ENCODE measurements around the gene ADGRL3. TPM values are rescaled to one million over a fixed set of nuclear protein-coding genes. Genes with fewer than 3 reads are reported as not detected.

Gene ADGRL3
- total RNA-seq, 1 donor from 2014 or later, result 93.6 TPM

DNA sequence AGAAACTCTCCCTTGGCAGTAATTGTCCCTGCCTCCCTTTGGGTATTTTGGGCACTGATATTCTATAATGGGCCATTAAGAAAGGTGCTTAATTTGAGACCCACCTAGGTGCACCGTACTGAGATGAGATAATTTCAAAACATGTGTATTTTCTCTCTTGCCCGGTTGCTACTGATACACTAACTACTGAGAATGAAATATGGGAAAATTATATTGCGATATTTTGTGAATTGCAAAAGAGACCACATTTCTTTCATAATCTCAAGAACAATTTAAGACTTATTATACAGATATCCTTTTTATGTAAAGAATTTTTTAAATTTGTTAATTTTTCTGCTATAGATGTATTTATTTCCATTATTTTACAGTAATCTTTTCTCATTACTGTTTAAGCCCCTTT, 284.9 kb downstream of the ADGRL3 start:
- peaks cover 14% of the 10 kb centered on the region for H3K4me1 ChIP-seq
- Mint-ChIP-seq H3K27ac (no peak overlapping the region), H3K9me3 (peaks cover 2% of the 10 kb centered on the region), H3K36me3 (peaks cover 5% of the 10 kb centered on the region), H3K4me1 (peaks cover 13% of the 10 kb centered on the region), H3K27me3 (ENCODE audit: insufficient read depth, low read depth) (no peaks in the 10 kb centered on the region), H3K4me3 (no peak overlapping the region)
- no peak overlapping the region for H3K27ac ChIP-seq
- peaks cover 9% of the 10 kb centered on the region for H4K20me1 ChIP-seq (ENCODE audit: low read depth)
- no peak overlapping the region for H3K4me3 ChIP-seq
- H2AFZ ChIP-seq (replicated peaks), result no peak overlapping the region
- H3K9ac ChIP-seq, result no peak overlapping the region
- no peak for DNase-seq (ENCODE audit: low spot score)
- no peak overlapping the region for H3K4me2 ChIP-seq
- no peaks in the 10 kb centered on the region for H3K79me2 ChIP-seq (ENCODE audit: low read depth)
- H3K36me3 ChIP-seq, result no peaks in the 10 kb centered on the region
- no peaks in the 10 kb centered on the region for H3K27me3 ChIP-seq
- no peaks in the 10 kb centered on the region for H3K9me3 ChIP-seq (ENCODE audit: low read depth)
- TF ChIP-seq, protein P1, sequence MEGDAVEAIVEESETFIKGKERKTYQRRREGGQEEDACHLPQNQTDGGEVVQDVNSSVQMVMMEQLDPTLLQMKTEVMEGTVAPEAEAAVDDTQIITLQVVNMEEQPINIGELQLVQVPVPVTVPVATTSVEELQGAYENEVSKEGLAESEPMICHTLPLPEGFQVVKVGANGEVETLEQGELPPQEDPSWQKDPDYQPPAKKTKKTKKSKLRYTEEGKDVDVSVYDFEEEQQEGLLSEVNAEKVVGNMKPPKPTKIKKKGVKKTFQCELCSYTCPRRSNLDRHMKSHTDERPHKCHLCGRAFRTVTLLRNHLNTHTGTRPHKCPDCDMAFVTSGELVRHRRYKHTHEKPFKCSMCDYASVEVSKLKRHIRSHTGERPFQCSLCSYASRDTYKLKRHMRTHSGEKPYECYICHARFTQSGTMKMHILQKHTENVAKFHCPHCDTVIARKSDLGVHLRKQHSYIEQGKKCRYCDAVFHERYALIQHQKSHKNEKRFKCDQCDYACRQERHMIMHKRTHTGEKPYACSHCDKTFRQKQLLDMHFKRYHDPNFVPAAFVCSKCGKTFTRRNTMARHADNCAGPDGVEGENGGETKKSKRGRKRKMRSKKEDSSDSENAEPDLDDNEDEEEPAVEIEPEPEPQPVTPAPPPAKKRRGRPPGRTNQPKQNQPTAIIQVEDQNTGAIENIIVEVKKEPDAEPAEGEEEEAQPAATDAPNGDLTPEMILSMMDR (IDR thresholded peaks at IDR 0.05), result no peak
- TF ChIP-seq EZH2 (IDR thresholded peaks at IDR 0.05), result no peak
- no peak for TF ChIP-seq EZH2phosphoT487 (IDR thresholded peaks at IDR 0.05)
- no peaks in the 10 kb centered on the region for H3F3A ChIP-seq (ENCODE audit: low read depth)

DNA sequence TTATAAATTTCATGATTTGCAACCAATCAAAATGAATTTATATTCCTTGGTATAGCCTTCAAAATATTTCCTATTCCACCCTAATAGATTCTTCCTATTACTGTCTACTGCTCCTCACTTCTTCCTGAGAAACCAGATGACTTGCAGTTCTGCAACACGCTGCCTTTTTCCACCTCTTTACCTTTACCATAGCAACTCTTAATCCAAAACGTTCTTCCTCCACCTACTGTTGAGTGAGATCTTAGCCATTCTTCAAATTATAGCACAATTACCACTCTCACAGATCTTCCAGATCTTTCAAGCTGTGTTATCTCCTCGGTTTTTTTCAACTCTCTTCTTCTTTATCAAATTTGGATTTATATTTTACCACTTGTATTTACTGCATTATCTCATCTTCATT, 289.8 kb downstream of the ADGRL3 start:
- H3K4me1 Mint-ChIP-seq, result peaks cover 27% of the 10 kb centered on the region
- Histone ChIP-seq H3F3A (ENCODE audit: low read depth) (no peaks in the 10 kb centered on the region), H3K36me3 (no peaks in the 10 kb centered on the region), H3K9me3 (ENCODE audit: low read depth) (no peaks in the 10 kb centered on the region), H3K4me1 (peaks cover 37% of the 10 kb centered on the region), H4K20me1 (ENCODE audit: low read depth) (peaks cover 9% of the 10 kb centered on the region), H3K4me2 (peak overlapping the region; percentile 21), H2AFZ (replicated peaks) (no peak overlapping the region), H3K27me3 (no peaks in the 10 kb centered on the region), H3K27ac (no peak overlapping the region), H3K4me3 (no peak overlapping the region), H3K79me2 (ENCODE audit: low read depth) (peaks cover 16% of the 10 kb centered on the region), H3K9ac (no peak overlapping the region)
- no peak for DNase-seq (ENCODE audit: low spot score)
- H3K36me3 Mint-ChIP-seq, result peaks cover 5% of the 10 kb centered on the region
- H3K4me3 Mint-ChIP-seq, result peak overlapping the region; percentile 19
- TF ChIP-seq EZH2phosphoT487 (IDR thresholded peaks at IDR 0.05), result no peak
- TF ChIP-seq, protein P1 (IDR thresholded peaks at IDR 0.05), result no peak
- no peak for TF ChIP-seq EZH2 (IDR thresholded peaks at IDR 0.05)
- peaks cover 2% of the 10 kb centered on the region for H3K9me3 Mint-ChIP-seq
- H3K27me3 Mint-ChIP-seq (ENCODE audit: insufficient read depth, low read depth), result no peaks in the 10 kb centered on the region
- H3K27ac Mint-ChIP-seq, result no peak overlapping the region

DNA sequence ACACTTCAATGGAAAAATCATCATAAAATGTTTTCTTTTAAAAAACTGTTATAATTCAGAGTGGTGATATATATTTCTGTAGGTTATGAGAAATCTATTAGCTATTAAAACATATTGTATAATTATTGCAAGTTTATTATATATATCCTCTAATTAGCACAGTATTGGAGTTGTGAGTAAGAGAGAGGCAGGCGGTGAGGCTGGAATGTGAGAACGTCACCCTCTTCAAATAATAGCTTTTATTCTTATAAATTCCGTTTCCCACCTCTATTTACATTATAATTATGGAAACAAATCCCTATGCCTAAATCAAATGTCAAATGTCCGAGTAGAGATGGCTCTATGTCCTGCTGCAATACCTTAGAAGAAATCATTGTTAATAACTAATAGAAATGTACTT, 292.9 kb downstream of the ADGRL3 start:
- peaks cover 27% of the 10 kb centered on the region for H3K4me1 Mint-ChIP-seq
- peaks cover 13% of the 10 kb centered on the region for H3K36me3 Mint-ChIP-seq
- H3K9me3 Mint-ChIP-seq, result peaks cover 13% of the 10 kb centered on the region
- H3K79me2 ChIP-seq (ENCODE audit: low read depth), result peaks cover 24% of the 10 kb centered on the region
- H3K4me3 Mint-ChIP-seq, result no peak overlapping the region
- H3K36me3 ChIP-seq, result peaks cover 13% of the 10 kb centered on the region
- H3K27me3 Mint-ChIP-seq (ENCODE audit: insufficient read depth, low read depth), result no peaks in the 10 kb centered on the region
- no peaks in the 10 kb centered on the region for H3F3A ChIP-seq (ENCODE audit: low read depth)
- no peaks in the 10 kb centered on the region for H3K9me3 ChIP-seq (ENCODE audit: low read depth)
- no peak overlapping the region for H2AFZ ChIP-seq (replicated peaks)
- H3K27me3 ChIP-seq, result no peaks in the 10 kb centered on the region
- DNase-seq (ENCODE audit: low spot score), result no peak
- peak overlapping the region; percentile 52 for H3K4me2 ChIP-seq
- H4K20me1 ChIP-seq (ENCODE audit: low read depth), result peaks cover 9% of the 10 kb centered on the region
- peaks cover 37% of the 10 kb centered on the region for H3K4me1 ChIP-seq
- H3K27ac ChIP-seq, result no peak overlapping the region
- TF ChIP-seq EZH2phosphoT487 (IDR thresholded peaks at IDR 0.05), result no peak
- TF ChIP-seq EZH2 (IDR thresholded peaks at IDR 0.05), result no peak
- no peak overlapping the region for H3K4me3 ChIP-seq
- H3K9ac ChIP-seq, result no peak overlapping the region
- no peak overlapping the region for H3K27ac Mint-ChIP-seq

DNA sequence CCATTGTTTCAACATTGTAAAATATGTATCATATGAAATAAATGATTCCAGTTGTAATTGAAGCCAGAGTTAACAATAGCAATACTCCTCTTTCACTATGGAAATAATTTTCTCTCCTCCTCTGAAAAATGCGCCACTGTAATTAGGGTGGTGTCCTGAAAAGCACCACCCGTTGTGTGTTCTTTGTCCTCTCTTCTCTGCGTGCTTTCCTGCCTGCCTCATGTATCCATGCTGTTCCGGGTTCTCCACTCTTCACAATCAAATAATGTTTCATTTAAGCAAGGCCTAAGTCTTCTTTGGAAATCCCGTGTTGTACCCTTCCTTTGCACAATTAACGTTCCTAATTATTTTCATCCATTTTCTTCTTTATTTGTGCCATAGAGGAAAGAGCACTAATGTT, 293.3 kb downstream of the ADGRL3 start:
- Histone ChIP-seq H3K36me3 (peaks cover 13% of the 10 kb centered on the region), H3K4me1 (peaks cover 37% of the 10 kb centered on the region), H2AFZ (replicated peaks) (no peak overlapping the region), H3F3A (ENCODE audit: low read depth) (no peaks in the 10 kb centered on the region), H3K79me2 (ENCODE audit: low read depth) (peaks cover 24% of the 10 kb centered on the region), H3K27me3 (no peaks in the 10 kb centered on the region), H3K4me2 (peak overlapping the region; percentile 52), H3K9me3 (ENCODE audit: low read depth) (no peaks in the 10 kb centered on the region), H3K9ac (no peak overlapping the region), H3K27ac (no peak overlapping the region), H4K20me1 (ENCODE audit: low read depth) (peaks cover 9% of the 10 kb centered on the region), H3K4me3 (no peak overlapping the region)
- H3K27me3 Mint-ChIP-seq (ENCODE audit: insufficient read depth, low read depth), result no peaks in the 10 kb centered on the region
- H3K4me3 Mint-ChIP-seq, result no peak overlapping the region
- peaks cover 25% of the 10 kb centered on the region for H3K4me1 Mint-ChIP-seq
- peak overlapping the region; percentile 7 for H3K27ac Mint-ChIP-seq
- peaks cover 13% of the 10 kb centered on the region for H3K9me3 Mint-ChIP-seq
- TF ChIP-seq EZH2phosphoT487 (IDR thresholded peaks at IDR 0.05) (no peak), EZH2 (IDR thresholded peaks at IDR 0.05) (no peak)
- TF ChIP-seq, protein P1 (IDR thresholded peaks at IDR 0.05), result no peak
- peak; percentile 66 for DNase-seq (ENCODE audit: low spot score)
- H3K36me3 Mint-ChIP-seq, result peaks cover 14% of the 10 kb centered on the region

Measured in neural progenitor cell (in vitro differentiated cells).